ENCODE data around the gene C2orf49. TPM values are rescaled to one million over a fixed set of nuclear protein-coding genes. Genes with fewer than 3 reads are reported as not detected.

C2orf49 gene
- total and polyA plus RNA-seq, 9 of the 15 experiments (the other 6 are each of a cell fraction or from before 2014, with no cell fraction given): 17.9 to 38.2 (median 25.6) TPM

- TF ChIP-seq ELF2 (CRISPR knock-in tag; IDR thresholded peaks at IDR 0.05) (no peak), SNAPC5 (CRISPR knock-in tag; IDR thresholded peaks at IDR 0.05) (no peak), SIN3A (IDR thresholded peaks at IDR 0.05; ENCODE audit: borderline replicate concordance in 2 of 2, control insufficient read depth in 1 of 2, low read depth in 2 of 2, low read length in 2 of 2) (peak; percentile 38 to 42; a peak in 2 of 4 replicates), MAFK (IDR thresholded peaks at IDR 0.05; ENCODE audit: low read length) (no peak), USF1 (CRISPR knock-in tag; IDR thresholded peaks at IDR 0.05) (no peak), PML (IDR thresholded peaks at IDR 0.05; ENCODE audit: low read length) (peak; percentile 59; the same call in 1 of the 2 replicates), TCF7L2 (IDR thresholded peaks at IDR 0.05; ENCODE audit: low read depth, low read length) (no peak), ZFP36 (IDR thresholded peaks at IDR 0.05; ENCODE audit: low read depth, low read length, partially characterized antibody) (peak; percentile 57), ZFP91 (CRISPR knock-in tag; IDR thresholded peaks at IDR 0.05) (no peak), SFPQ (IDR thresholded peaks at IDR 0.05; ENCODE audit: low read depth, low read length) (no peak), NKRF (IDR thresholded peaks at IDR 0.05; ENCODE audit: borderline replicate concordance) (peak; percentile 68; the same call in 1 of the 2 replicates), VEZF1 (CRISPR knock-in tag; IDR thresholded peaks at IDR 0.05) (peak; percentile 80), TCF7 (IDR thresholded peaks at IDR 0.05; ENCODE audit: borderline replicate concordance) (no peak), FOSL1 (tag; conservative IDR thresholded peaks at IDR 0.05) (no peak; the same call in 1 of the 2 replicates), ZNF277 (CRISPR knock-in tag; IDR thresholded peaks at IDR 0.05; ENCODE audit: borderline replicate concordance) (no peak)
These were observed 61.2 kb downstream of the C2orf49 start, which contains the start of gene FHL2 (continued) for GRCh38 chr2:105398336-105399206.

Data from K562 (cell line).